Calu3 (cell line): ENCODE measurements around the gene ATG101. TPM values are rescaled to one million over a fixed set of nuclear protein-coding genes. Genes with fewer than 3 reads are reported as not detected.

Source experiments
- BruUV-seq: library from RNA; stranded (reverse); fragments of 400-500 nt; replicated peaks from 2 replicates; lab custom pipeline; 2021; lab: Mats Ljungman, UMichigan
- CTCF ChIA-PET: fragments of 300-600 bp; sonication (Branson Sonifier 250); formaldehyde crosslinking; loops from one replicate; lab custom pipeline; 2022; ENCODE audit warnings: antibody characterized with exemption; lab: Charles Lee
- DNase-seq: peaks from one replicate; pipeline ENCODE4 v3.0.0; 2022
- H3K27ac Mint-ChIP-seq: one replicate; pipeline ENCODE4 v1.8.0; 2022; ENCODE audit warnings: mixed read lengths; ENCODE audit not compliant: unreplicated experiment
- H3K27me3 Mint-ChIP-seq: one replicate; pipeline ENCODE4 v1.8.0; 2022; ENCODE audit warnings: mixed read lengths; ENCODE audit not compliant: unreplicated experiment
- H3K36me3 Mint-ChIP-seq: one replicate; pipeline ENCODE4 v1.8.0; 2022; ENCODE audit warnings: mild to moderate bottlenecking, moderate library complexity, mixed read lengths; ENCODE audit not compliant: insufficient read depth, unreplicated experiment
- H3K4me1 Mint-ChIP-seq: one replicate; pipeline ENCODE4 v1.8.0; 2022; ENCODE audit warnings: mild to moderate bottlenecking, low read depth, mixed read lengths; ENCODE audit not compliant: unreplicated experiment
- H3K4me3 Mint-ChIP-seq: one replicate; pipeline ENCODE4 v1.8.0; 2022; ENCODE audit warnings: mild to moderate bottlenecking, low read depth, moderate library complexity, mixed read lengths; ENCODE audit not compliant: unreplicated experiment
- H3K9me3 Mint-ChIP-seq: one replicate; pipeline ENCODE4 v1.8.0; 2022; ENCODE audit warnings: low read depth, mixed read lengths; ENCODE audit not compliant: unreplicated experiment
- CTCF ChIP-seq: fragments of 200-600 bp; IDR thresholded peaks from one replicate; pipeline ENCODE4 v1.8.0; 2022; ENCODE audit warnings: antibody characterized with exemption; ENCODE audit not compliant: unreplicated experiment
- intact Hi-C: fragments of 100-400 bp; cut with micrococcal nuclease; formaldehyde crosslinking; loops from one replicate; pipeline ENCODE4 v1.10.0; 2022; ENCODE audit not compliant: unreplicated experiment
- total RNA-seq: library from RNA; stranded (reverse); gene quantifications from 2 replicates; pipeline ENCODE4 v1.2.3, GENCODE V29; 2022

ATG101 gene
- total RNA-seq, 1 experiment from 2014 or later = 32.8 TPM

- Mint-ChIP-seq H3K9me3 (no peaks in the 10 kb centered on the region), H3K27me3 (no peaks in the 10 kb centered on the region), H3K27ac (no peak within 1 kb of the TSS), H3K4me1 (peaks cover 6% of the 10 kb centered on the region), H3K4me3 (no peak within 1 kb of the TSS), H3K36me3 (peaks cover 13% of the 10 kb centered on the region)
- TF ChIP-seq CTCF = no peak
- CTCF ChIA-PET = interaction anchor here (0.6 kb wide), 1 partner anchor 55 kb away, joined by 3 read pairs; no protein-coding TSS in a partner anchor
- no peak for DNase-seq
- intact Hi-C loops = no loop called here
- BruUV-seq = no TSS peak
Measured at GRCh38 chr12:52079576-52080402, 10.0 kb downstream of the ATG101 start, which contains the start of gene SMIM41. Gene SMIM41 (plus strand): TSS chr12:52079704. CDS start chr12:52079780, 76 bp downstream.

- no peak for DNase-seq
- BruUV-seq = no TSS peak
- H3K9me3 Mint-ChIP-seq = no peaks in the 10 kb centered on the region
- H3K27me3 Mint-ChIP-seq = no peaks in the 10 kb centered on the region
- peaks cover 13% of the 10 kb centered on the region for H3K36me3 Mint-ChIP-seq
- H3K4me1 Mint-ChIP-seq = peaks cover 6% of the 10 kb centered on the region
- intact Hi-C loops = no loop called here
- no peak for TF ChIP-seq CTCF
- no peak overlapping the region for H3K4me3 Mint-ChIP-seq
- CTCF ChIA-PET = interaction anchor here (1.2 kb wide), 1 partner anchor 57 kb away, joined by 4 read pairs; no protein-coding TSS in a partner anchor
- no peak overlapping the region for H3K27ac Mint-ChIP-seq
Measured at GRCh38 chr12:52080403-52081251, 10.8 kb downstream of the ATG101 start.

GRCh38 chr12:52081263-52081733 lies 11.5 kb downstream of the ATG101 start:
- Mint-ChIP-seq H3K4me3 (no peak overlapping the region), H3K27ac (no peak overlapping the region), H3K4me1 (peaks cover 6% of the 10 kb centered on the region), H3K9me3 (no peaks in the 10 kb centered on the region), H3K36me3 (peaks cover 13% of the 10 kb centered on the region), H3K27me3 (peaks cover 6% of the 10 kb centered on the region)
- no peak for TF ChIP-seq CTCF
- no TSS peak for BruUV-seq
- no peak for DNase-seq
- intact Hi-C loops = no loop called here
- CTCF ChIA-PET = interaction anchor here (1.2 kb wide), 1 partner anchor 58 kb away, joined by 4 read pairs; no protein-coding TSS in a partner anchor

- H3K4me1 Mint-ChIP-seq = peaks cover 6% of the 10 kb centered on the region
- intact Hi-C loops = no loop called here
- no TSS peak for BruUV-seq
- no peak overlapping the region for H3K4me3 Mint-ChIP-seq
- CTCF ChIA-PET = interaction anchor here (0.8 to 4.6 kb wide), 5 partner anchors 45 to 78 kb away, joined by 3 to 37 read pairs (median 4); no protein-coding TSS in a partner anchor
- H3K36me3 Mint-ChIP-seq = peaks cover 13% of the 10 kb centered on the region
- no peak for DNase-seq
- H3K27ac Mint-ChIP-seq = no peak overlapping the region
- no peaks in the 10 kb centered on the region for H3K9me3 Mint-ChIP-seq
- H3K27me3 Mint-ChIP-seq = peaks cover 15% of the 10 kb centered on the region
- TF ChIP-seq CTCF = no peak
Measured at GRCh38 chr12:52082026-52082668, 12.4 kb downstream of the ATG101 start.
